ENCODE measurements around the gene BATF. TPM values are rescaled to one million over a fixed set of nuclear protein-coding genes. Genes with fewer than 3 reads are reported as not detected.

BATF gene
- polyA plus RNA-seq, 1 donor from 2014 or later = not detected

DNA sequence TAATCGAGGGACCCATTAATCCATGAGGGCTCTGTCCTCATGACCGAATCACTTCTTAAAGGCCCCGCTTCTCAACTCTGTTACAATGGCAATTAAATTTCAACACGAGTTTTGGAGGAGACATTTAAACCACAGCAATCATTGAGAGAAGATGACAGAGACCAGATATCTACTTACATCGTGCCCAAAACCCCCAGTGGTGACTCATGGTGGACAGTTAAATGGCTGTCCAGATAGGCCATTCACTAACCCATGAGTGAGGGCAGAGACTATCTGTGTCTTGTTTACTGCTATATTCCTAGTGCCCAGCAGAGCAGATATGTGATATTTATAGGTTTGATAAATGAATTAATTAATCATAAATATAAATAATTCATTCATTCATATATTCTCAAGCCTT, 36.2 kb downstream of the BATF start:
- Histone ChIP-seq H3K4me2 (ENCODE audit: low read length) (no peak overlapping the region), H3K79me2 (replicated peaks; ENCODE audit: insufficient read depth, low read length) (no peaks in the 10 kb centered on the region), H3F3A (ENCODE audit: insufficient read depth, low read length, poor library complexity, severe bottlenecking) (no peaks in the 10 kb centered on the region), H4K20me1 (ENCODE audit: insufficient read depth) (no peaks in the 10 kb centered on the region), H3K36me3 (ENCODE audit: insufficient read depth, low read length) (no peaks in the 10 kb centered on the region), H3K9ac (ENCODE audit: low read length) (no peak overlapping the region), H3K9me2 (ENCODE audit: insufficient read depth, low read length) (no peaks in the 10 kb centered on the region), H2AFZ (ENCODE audit: low read depth, low read length) (no peak overlapping the region), H3K9me3 (ENCODE audit: low read length) (no peaks in the 10 kb centered on the region), H3K4me3 (ENCODE audit: low read length) (no peak overlapping the region), H3K27me3 (ENCODE audit: insufficient read depth, low read depth, low read length) (no peaks in the 10 kb centered on the region), H3K27ac (ENCODE audit: low read length) (no peak overlapping the region)
- no peak for TF ChIP-seq EZH2 (IDR thresholded peaks at IDR 0.05; ENCODE audit: borderline replicate concordance, insufficient read depth, low read length, poor library complexity, severe bottlenecking)
- no peak for TF ChIP-seq POLR2AphosphoS5 (IDR thresholded peaks at IDR 0.05)
- TF ChIP-seq, protein P1, sequence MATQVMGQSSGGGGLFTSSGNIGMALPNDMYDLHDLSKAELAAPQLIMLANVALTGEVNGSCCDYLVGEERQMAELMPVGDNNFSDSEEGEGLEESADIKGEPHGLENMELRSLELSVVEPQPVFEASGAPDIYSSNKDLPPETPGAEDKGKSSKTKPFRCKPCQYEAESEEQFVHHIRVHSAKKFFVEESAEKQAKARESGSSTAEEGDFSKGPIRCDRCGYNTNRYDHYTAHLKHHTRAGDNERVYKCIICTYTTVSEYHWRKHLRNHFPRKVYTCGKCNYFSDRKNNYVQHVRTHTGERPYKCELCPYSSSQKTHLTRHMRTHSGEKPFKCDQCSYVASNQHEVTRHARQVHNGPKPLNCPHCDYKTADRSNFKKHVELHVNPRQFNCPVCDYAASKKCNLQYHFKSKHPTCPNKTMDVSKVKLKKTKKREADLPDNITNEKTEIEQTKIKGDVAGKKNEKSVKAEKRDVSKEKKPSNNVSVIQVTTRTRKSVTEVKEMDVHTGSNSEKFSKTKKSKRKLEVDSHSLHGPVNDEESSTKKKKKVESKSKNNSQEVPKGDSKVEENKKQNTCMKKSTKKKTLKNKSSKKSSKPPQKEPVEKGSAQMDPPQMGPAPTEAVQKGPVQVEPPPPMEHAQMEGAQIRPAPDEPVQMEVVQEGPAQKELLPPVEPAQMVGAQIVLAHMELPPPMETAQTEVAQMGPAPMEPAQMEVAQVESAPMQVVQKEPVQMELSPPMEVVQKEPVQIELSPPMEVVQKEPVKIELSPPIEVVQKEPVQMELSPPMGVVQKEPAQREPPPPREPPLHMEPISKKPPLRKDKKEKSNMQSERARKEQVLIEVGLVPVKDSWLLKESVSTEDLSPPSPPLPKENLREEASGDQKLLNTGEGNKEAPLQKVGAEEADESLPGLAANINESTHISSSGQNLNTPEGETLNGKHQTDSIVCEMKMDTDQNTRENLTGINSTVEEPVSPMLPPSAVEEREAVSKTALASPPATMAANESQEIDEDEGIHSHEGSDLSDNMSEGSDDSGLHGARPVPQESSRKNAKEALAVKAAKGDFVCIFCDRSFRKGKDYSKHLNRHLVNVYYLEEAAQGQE (IDR thresholded peaks at IDR 0.05; ENCODE audit: borderline replicate concordance) = no peak
- TF ChIP-seq SMC3 (conservative IDR thresholded peaks at IDR 0.05; ENCODE audit: poor library complexity) = no peak
- TF ChIP-seq RAD21 (conservative IDR thresholded peaks at IDR 0.05) = no peak
- TF ChIP-seq EP300 (conservative IDR thresholded peaks at IDR 0.05; ENCODE audit: poor library complexity, severe bottlenecking) = no peak
- TF ChIP-seq TAF1 (IDR thresholded peaks at IDR 0.05; ENCODE audit: low read depth) = no peak
- TF ChIP-seq MXI1 (conservative IDR thresholded peaks at IDR 0.05; ENCODE audit: poor library complexity, severe bottlenecking) = no peak
- TF ChIP-seq, protein P2, sequence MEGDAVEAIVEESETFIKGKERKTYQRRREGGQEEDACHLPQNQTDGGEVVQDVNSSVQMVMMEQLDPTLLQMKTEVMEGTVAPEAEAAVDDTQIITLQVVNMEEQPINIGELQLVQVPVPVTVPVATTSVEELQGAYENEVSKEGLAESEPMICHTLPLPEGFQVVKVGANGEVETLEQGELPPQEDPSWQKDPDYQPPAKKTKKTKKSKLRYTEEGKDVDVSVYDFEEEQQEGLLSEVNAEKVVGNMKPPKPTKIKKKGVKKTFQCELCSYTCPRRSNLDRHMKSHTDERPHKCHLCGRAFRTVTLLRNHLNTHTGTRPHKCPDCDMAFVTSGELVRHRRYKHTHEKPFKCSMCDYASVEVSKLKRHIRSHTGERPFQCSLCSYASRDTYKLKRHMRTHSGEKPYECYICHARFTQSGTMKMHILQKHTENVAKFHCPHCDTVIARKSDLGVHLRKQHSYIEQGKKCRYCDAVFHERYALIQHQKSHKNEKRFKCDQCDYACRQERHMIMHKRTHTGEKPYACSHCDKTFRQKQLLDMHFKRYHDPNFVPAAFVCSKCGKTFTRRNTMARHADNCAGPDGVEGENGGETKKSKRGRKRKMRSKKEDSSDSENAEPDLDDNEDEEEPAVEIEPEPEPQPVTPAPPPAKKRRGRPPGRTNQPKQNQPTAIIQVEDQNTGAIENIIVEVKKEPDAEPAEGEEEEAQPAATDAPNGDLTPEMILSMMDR (IDR thresholded peaks at IDR 0.05; ENCODE audit: poor library complexity, severe bottlenecking) = no peak

DNA sequence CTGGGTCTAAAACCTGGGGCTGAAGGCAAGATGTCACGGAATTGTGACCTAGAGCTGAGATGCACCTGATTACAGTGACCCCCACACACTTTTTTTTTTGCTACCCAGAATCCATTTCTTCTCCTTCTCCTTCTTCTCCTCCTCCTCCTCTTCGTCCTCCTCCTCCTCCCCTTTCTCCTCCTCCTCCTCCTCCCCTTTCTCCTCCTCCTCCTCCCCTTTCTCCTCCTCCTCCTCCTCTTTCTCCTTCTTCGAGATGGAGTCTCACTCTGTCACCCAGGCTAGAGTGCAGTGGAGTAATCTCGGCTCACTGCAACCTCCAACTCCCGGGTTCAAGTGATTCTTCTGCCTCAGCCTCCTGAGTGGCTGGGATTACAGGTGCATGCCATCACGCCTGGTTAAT, 36.8 kb downstream of the BATF start:
- no peaks in the 10 kb centered on the region for H3K79me2 ChIP-seq (replicated peaks; ENCODE audit: insufficient read depth, low read length)
- no peak overlapping the region for H2AFZ ChIP-seq (ENCODE audit: low read depth, low read length)
- no peak overlapping the region for H3K9ac ChIP-seq (ENCODE audit: low read length)
- no peak overlapping the region for H3K4me3 ChIP-seq (ENCODE audit: low read length)
- H3K4me2 ChIP-seq (ENCODE audit: low read length) = no peak overlapping the region
- TF ChIP-seq, protein P2 (IDR thresholded peaks at IDR 0.05; ENCODE audit: poor library complexity, severe bottlenecking) = no peak
- TF ChIP-seq SMC3 (conservative IDR thresholded peaks at IDR 0.05; ENCODE audit: poor library complexity) = no peak
- no peak for TF ChIP-seq POLR2AphosphoS5 (IDR thresholded peaks at IDR 0.05)
- no peak for TF ChIP-seq MXI1 (conservative IDR thresholded peaks at IDR 0.05; ENCODE audit: poor library complexity, severe bottlenecking)
- no peak for TF ChIP-seq EP300 (conservative IDR thresholded peaks at IDR 0.05; ENCODE audit: poor library complexity, severe bottlenecking)
- no peak for TF ChIP-seq TAF1 (IDR thresholded peaks at IDR 0.05; ENCODE audit: low read depth)
- TF ChIP-seq, protein P1 (IDR thresholded peaks at IDR 0.05; ENCODE audit: borderline replicate concordance) = no peak
- no peak for TF ChIP-seq RAD21 (conservative IDR thresholded peaks at IDR 0.05)
- TF ChIP-seq EZH2 (IDR thresholded peaks at IDR 0.05; ENCODE audit: borderline replicate concordance, insufficient read depth, low read length, poor library complexity, severe bottlenecking) = no peak
- H4K20me1 ChIP-seq (ENCODE audit: insufficient read depth) = no peaks in the 10 kb centered on the region
- H3K27ac ChIP-seq (ENCODE audit: low read length) = no peak overlapping the region
- H3K9me3 ChIP-seq (ENCODE audit: low read length) = no peaks in the 10 kb centered on the region
- no peaks in the 10 kb centered on the region for H3K36me3 ChIP-seq (ENCODE audit: insufficient read depth, low read length)
- no peaks in the 10 kb centered on the region for H3F3A ChIP-seq (ENCODE audit: insufficient read depth, low read length, poor library complexity, severe bottlenecking)
- H3K27me3 ChIP-seq (ENCODE audit: insufficient read depth, low read depth, low read length) = no peaks in the 10 kb centered on the region
- H3K9me2 ChIP-seq (ENCODE audit: insufficient read depth, low read length) = no peaks in the 10 kb centered on the region
